ENCODE results near the gene PPEF2.

- TF ChIP-seq CTCF (conservative IDR thresholded peaks at IDR 0.05 in 1 of 2, IDR thresholded peaks at IDR 0.05 in 1 of 2; ENCODE audit: low read depth in 1 of 2, low read length in 2 of 2) (no peak), EZH2 (IDR thresholded peaks at IDR 0.05; ENCODE audit: low read length, missing control alignments) (no peak)
Measured at GRCh38 chr4:75924309-75924827, 22.1 kb upstream of the PPEF2 start.
